Measurements from ENCODE around the gene PCNX3. TPM values are rescaled to one million over a fixed set of nuclear protein-coding genes. Genes with fewer than 3 reads are reported as not detected.

The PCNX3 gene
- total and polyA plus RNA-seq, 3 experiments from 2014 or later, result 8.5 to 53.1 (median 46.4) TPM

DNA sequence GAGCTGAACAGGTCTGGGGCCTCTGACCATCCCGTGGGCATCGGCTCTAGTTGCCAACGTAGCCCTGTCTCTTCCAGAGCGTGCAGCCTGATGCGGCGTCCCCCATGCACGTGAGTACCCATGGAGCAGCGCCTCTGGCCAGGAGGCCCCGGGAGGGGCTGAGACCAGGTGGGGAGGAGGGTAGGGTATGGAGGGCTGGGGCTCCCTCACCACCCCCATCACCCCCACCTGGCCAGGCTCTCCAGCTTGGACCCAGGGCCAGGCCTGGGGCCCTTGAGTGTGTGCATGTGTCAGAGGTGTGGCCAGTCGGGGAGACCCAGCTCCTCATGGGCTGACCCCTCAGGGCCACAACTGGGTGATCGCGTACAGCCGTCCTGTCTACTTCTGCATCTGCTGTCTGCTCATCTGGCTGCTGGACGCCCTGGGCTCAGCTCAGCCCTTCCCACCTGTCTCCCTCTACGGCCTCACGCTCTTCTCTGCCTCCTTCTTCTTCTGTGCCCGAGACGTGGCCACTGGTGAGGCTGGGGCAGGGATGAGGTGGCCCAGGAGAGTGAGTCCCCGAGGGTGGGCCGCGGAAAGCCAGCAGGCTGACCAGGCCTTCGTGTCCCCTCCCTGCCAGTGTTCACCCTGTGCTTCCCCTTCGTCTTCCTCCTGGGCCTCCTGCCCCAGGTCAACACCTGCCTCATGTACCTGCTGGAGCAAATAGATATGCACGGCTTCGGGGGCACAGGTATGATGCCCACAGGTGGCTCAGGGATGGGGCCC, 8.5 kb downstream of the PCNX3 start:
- no peaks in the 10 kb centered on the region for H3K27me3 ChIP-seq (ENCODE audit: insufficient read depth, low read length, poor library complexity, severe bottlenecking)
- Mint-ChIP-seq H3K4me1 (peaks cover 4 to 21% (median 6%) of the 10 kb centered on the region in 3 donors), H3K4me3 (no peak overlapping the region), H3K27ac (peak overlapping the region in 1 of 8 donors; percentile 82), H3K36me3 (peaks cover 0 to 90% (median 3%) of the 10 kb centered on the region in 3 donors), H3K27me3 (no peaks in the 10 kb centered on the region), H3K9me3 (no peaks in the 10 kb centered on the region)
- no peak for DNase-seq
- ChIA-PET CTCF (interaction anchor here (0.9 to 2.0 kb wide), 3 partner anchors 9 to 30 kb away, joined by 3 to 8 read pairs (median 4); partner anchors contain the start of gene PCNX3), POLR2A (interaction anchor here (0.6 kb wide), 2 partner anchors 9 to 26 kb away, joined by 3 to 4 read pairs; no protein-coding TSS in a partner anchor)
- no peak overlapping the region for H3K27ac ChIP-seq (ENCODE audit: low read depth, low read length)
- peaks cover 7% of the 10 kb centered on the region for H3K4me1 ChIP-seq (ENCODE audit: insufficient read depth, low read length)
- H3K36me3 ChIP-seq (ENCODE audit: insufficient read depth, low read length), result peaks cover 36% of the 10 kb centered on the region
- no peaks in the 10 kb centered on the region for H3K9me3 ChIP-seq (ENCODE audit: low read length)
- H3K4me3 ChIP-seq (ENCODE audit: low read length), result no peak overlapping the region

DNA sequence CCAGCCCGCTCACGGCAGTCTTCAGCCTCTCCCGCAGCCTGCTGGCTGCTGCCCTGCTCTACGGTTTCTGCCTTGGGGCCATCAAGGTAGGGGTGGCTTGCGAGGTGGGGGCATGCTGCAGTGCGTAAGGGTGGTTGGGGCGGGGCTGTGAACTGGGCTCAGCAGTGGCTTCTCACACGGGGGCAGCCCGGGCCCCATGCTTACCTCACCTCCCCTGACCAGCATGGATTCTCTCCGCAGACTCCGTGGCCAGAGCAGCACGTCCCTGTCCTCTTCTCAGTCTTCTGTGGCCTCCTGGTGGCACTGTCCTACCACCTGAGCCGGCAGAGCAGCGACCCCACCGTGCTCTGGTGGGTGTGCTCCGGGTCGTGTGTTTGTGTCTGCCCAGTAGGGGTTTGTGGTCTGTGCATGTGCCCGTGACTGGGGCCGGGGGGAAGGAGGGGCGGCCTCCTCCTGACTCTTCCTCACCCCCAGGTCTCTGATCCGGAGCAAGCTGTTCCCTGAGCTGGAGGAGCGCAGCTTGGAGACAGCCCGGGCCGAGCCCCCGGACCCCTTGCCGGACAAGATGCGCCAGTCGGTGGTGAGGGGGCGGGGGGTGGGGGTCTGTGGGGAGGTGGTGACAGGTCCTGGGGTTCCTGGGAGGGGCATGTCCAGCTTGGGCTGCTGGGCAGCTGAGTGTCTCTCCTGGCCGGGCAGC, 9.5 kb downstream of the PCNX3 start:
- POLR2A ChIA-PET, result interaction anchor here (1.0 to 1.3 kb wide), 2 partner anchors 14 to 28 kb away, joined by 3 to 6 read pairs; partner anchors contain the start of gene SIPA1
- Histone ChIP-seq H3K27ac (ENCODE audit: low read depth, low read length) (no peak overlapping the region), H3K4me3 (ENCODE audit: low read length) (no peak overlapping the region), H3K9me3 (ENCODE audit: low read length) (no peaks in the 10 kb centered on the region), H3K27me3 (ENCODE audit: insufficient read depth, low read length, poor library complexity, severe bottlenecking) (no peaks in the 10 kb centered on the region), H3K4me1 (ENCODE audit: insufficient read depth, low read length) (peaks cover 7% of the 10 kb centered on the region), H3K36me3 (ENCODE audit: insufficient read depth, low read length) (peaks cover 46% of the 10 kb centered on the region)
- Mint-ChIP-seq H3K9me3 (no peaks in the 10 kb centered on the region), H3K27ac (peak overlapping the region in 1 of 8 donors; percentile 71), H3K27me3 (no peaks in the 10 kb centered on the region), H3K4me3 (no peak overlapping the region), H3K36me3 (peaks cover 0 to 91% (median 1%) of the 10 kb centered on the region in 3 donors), H3K4me1 (peaks cover 4 to 14% (median 6%) of the 10 kb centered on the region in 3 donors)
- no peak for DNase-seq
- CTCF ChIA-PET, result interaction anchor here (0.8 to 2.4 kb wide), 13 partner anchors 10 to 204 kb away, joined by 3 to 18 read pairs (median 4); partner anchors contain the start of genes KAT5, PCNX3, RELA and SIPA1

DNA sequence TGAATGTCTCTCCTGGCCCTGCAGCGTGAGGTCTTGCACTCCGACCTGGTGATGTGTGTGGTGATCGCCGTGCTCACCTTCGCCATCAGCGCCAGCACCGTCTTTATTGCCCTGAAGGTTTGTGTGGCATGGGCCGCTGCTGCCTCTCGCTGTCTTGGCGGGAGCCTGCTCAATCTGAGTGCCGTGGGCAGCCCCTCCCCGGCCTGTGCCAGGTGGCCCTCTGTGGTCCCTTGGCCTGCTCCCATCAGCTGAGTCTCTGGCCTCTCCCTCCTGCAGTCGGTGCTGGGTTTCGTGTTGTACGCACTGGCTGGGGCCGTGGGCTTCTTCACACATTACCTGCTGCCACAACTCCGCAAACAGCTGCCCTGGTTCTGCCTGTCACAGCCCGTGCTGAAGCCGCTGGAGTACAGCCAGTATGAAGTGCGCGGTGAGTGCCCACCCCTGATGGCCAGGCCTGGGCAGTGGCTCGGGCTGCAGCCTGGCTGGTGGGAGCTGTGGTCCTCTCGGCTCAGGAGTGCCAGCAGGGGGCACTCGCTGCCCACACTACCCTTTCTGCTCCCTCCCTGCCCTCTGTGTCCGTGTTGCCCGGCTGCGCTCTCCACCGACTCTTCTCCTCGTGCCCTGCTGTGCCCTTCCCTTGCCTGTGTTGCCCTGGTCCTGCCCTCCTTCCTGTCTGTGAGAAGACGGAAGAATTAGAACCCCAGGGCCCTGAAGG, 10.2 kb downstream of the PCNX3 start:
- Histone ChIP-seq H3K4me3 (ENCODE audit: low read length) (no peak overlapping the region), H3K4me1 (ENCODE audit: insufficient read depth, low read length) (peaks cover 7% of the 10 kb centered on the region), H3K27ac (ENCODE audit: low read depth, low read length) (no peak overlapping the region), H3K9me3 (ENCODE audit: low read length) (no peaks in the 10 kb centered on the region), H3K36me3 (ENCODE audit: insufficient read depth, low read length) (peaks cover 54% of the 10 kb centered on the region), H3K27me3 (ENCODE audit: insufficient read depth, low read length, poor library complexity, severe bottlenecking) (no peaks in the 10 kb centered on the region)
- peak overlapping the region; percentile 10 to 84 (median 71) for H3K27ac Mint-ChIP-seq
- H3K9me3 Mint-ChIP-seq, result no peaks in the 10 kb centered on the region
- H3K4me3 Mint-ChIP-seq, result no peak overlapping the region
- no peaks in the 10 kb centered on the region for H3K27me3 Mint-ChIP-seq
- POLR2A ChIA-PET, result interaction anchor here (1.0 to 1.3 kb wide), 4 partner anchors 10 to 27 kb away, joined by 3 to 6 read pairs (median 3); partner anchors contain the start of genes PCNX3 and SIPA1
- H3K4me1 Mint-ChIP-seq, result peaks cover 4 to 14% (median 6%) of the 10 kb centered on the region in 3 donors
- CTCF ChIA-PET, result interaction anchor here (0.8 to 2.4 kb wide), 19 partner anchors 10 to 397 kb away, joined by 3 to 18 read pairs (median 4); partner anchors contain the start of genes KAT5, PCNX3, RELA and SIPA1
- DNase-seq, result peak; percentile 48 to 73 (median 57)
- H3K36me3 Mint-ChIP-seq, result peaks cover 0 to 96% (median 1%) of the 10 kb centered on the region in 3 donors

DNA sequence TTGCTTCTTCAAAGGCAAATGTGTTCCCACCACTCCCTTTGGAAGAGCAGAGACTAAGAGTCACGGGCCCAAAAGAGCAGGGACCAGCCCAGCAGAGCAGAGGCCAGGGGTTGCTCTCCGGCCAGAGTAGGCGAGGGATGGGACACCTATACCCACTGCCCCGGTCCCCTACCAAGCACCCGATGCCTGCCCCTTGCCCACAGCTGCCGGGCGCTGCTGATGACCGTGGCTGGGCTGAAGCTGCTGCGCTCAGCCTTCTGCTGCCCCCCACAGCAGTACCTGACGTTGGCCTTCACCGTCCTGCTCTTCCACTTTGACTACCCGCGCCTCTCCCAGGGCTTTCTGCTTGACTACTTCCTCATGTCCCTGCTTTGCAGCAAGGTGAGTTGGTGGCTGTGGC, 11.6 kb downstream of the PCNX3 start:
- H3K9me3 Mint-ChIP-seq, result no peaks in the 10 kb centered on the region
- no peak overlapping the region for H3K4me3 Mint-ChIP-seq
- no peak for DNase-seq
- POLR2A ChIA-PET, result no interaction called here
- Histone ChIP-seq H3K36me3 (ENCODE audit: insufficient read depth, low read length) (peaks cover 50% of the 10 kb centered on the region), H3K27ac (ENCODE audit: low read depth, low read length) (no peak overlapping the region), H3K4me1 (ENCODE audit: insufficient read depth, low read length) (peaks cover 7% of the 10 kb centered on the region), H3K27me3 (ENCODE audit: insufficient read depth, low read length, poor library complexity, severe bottlenecking) (no peaks in the 10 kb centered on the region), H3K9me3 (ENCODE audit: low read length) (no peaks in the 10 kb centered on the region), H3K4me3 (ENCODE audit: low read length) (no peak overlapping the region)
- H3K27me3 Mint-ChIP-seq, result no peaks in the 10 kb centered on the region
- H3K36me3 Mint-ChIP-seq, result peaks cover 0 to 92% (median 0%) of the 10 kb centered on the region in 3 donors
- H3K27ac Mint-ChIP-seq, result peak overlapping the region in 4 of 8 donors; percentile 43 to 72 (median 55)
- CTCF ChIA-PET, result interaction anchor here (1.2 to 2.1 kb wide), 7 partner anchors 11 to 395 kb away, joined by 3 to 18 read pairs (median 5); partner anchors contain the start of genes PCNX3 and SIPA1
- peaks cover 4 to 11% (median 8%) of the 10 kb centered on the region in 3 donors for H3K4me1 Mint-ChIP-seq

DNA sequence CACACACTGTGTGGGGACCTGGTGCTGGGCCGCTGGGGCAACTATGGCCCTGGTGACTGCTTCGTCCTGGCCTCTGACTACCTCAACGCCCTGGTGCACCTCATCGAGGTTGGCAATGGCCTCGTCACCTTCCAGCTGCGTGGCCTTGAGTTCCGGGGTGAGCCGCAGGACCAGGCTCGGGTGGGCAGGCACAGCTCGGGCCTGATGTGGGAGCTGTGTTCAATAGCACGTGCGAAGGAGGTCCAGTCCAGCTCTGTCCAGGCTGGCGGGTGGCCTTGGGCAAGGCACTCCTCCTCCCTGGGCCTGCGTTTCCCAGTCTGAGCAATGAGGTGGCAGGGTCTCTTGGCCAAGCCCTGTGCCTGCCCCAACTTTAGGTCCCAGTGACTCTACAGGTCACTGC, 14.0 kb downstream of the PCNX3 start:
- Mint-ChIP-seq H3K9me3 (no peaks in the 10 kb centered on the region), H3K36me3 (peaks cover 0 to 86% (median 3%) of the 10 kb centered on the region in 3 donors), H3K27me3 (no peaks in the 10 kb centered on the region), H3K4me3 (no peak overlapping the region), H3K4me1 (peaks cover 10 to 21% (median 11%) of the 10 kb centered on the region in 3 donors), H3K27ac (peak overlapping the region in 1 of 8 donors; percentile 11)
- Histone ChIP-seq H3K36me3 (ENCODE audit: insufficient read depth, low read length) (peaks cover 50% of the 10 kb centered on the region), H3K4me3 (ENCODE audit: low read length) (no peak overlapping the region), H3K4me1 (ENCODE audit: insufficient read depth, low read length) (peaks cover 20% of the 10 kb centered on the region), H3K27ac (ENCODE audit: low read depth, low read length) (no peak overlapping the region), H3K27me3 (ENCODE audit: insufficient read depth, low read length, poor library complexity, severe bottlenecking) (no peaks in the 10 kb centered on the region), H3K9me3 (ENCODE audit: low read length) (no peaks in the 10 kb centered on the region)
- no peak for DNase-seq
- ChIA-PET POLR2A (no interaction called here), CTCF (interaction anchor here (3.8 kb wide), 1 partner anchor 11 kb away, joined by 20 read pairs; the partner anchor contains the start of gene SIPA1)

DNA sequence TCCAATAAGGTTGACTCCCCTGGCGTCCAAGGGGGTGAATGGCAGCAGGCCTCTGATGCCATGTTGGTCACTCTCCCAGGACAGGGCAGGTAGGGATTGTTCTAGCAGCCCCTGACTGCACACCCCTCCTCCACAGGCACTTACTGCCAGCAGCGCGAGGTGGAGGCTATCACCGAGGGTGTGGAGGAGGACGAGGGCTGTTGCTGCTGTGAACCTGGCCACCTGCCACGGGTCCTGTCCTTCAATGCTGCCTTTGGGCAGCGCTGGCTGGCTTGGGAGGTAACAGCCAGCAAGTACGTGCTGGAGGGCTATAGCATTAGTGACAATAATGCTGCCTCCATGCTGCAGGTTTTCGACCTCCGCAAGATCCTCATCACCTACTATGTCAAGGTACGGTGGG, 14.6 kb downstream of the PCNX3 start:
- H3K9me3 Mint-ChIP-seq, result no peaks in the 10 kb centered on the region
- H3K27ac Mint-ChIP-seq, result peak overlapping the region in 1 of 8 donors; percentile 46
- DNase-seq, result no peak
- Histone ChIP-seq H3K9me3 (ENCODE audit: low read length) (no peaks in the 10 kb centered on the region), H3K36me3 (ENCODE audit: insufficient read depth, low read length) (peaks cover 56% of the 10 kb centered on the region), H3K27ac (ENCODE audit: low read depth, low read length) (no peak overlapping the region), H3K27me3 (ENCODE audit: insufficient read depth, low read length, poor library complexity, severe bottlenecking) (no peaks in the 10 kb centered on the region), H3K4me3 (ENCODE audit: low read length) (no peak overlapping the region), H3K4me1 (ENCODE audit: insufficient read depth, low read length) (peaks cover 20% of the 10 kb centered on the region)
- no peak overlapping the region for H3K4me3 Mint-ChIP-seq
- POLR2A ChIA-PET, result no interaction called here
- H3K4me1 Mint-ChIP-seq, result peaks cover 10 to 24% (median 11%) of the 10 kb centered on the region in 3 donors
- no peaks in the 10 kb centered on the region for H3K27me3 Mint-ChIP-seq
- peaks cover 0 to 86% (median 3%) of the 10 kb centered on the region in 3 donors for H3K36me3 Mint-ChIP-seq
- CTCF ChIA-PET, result interaction anchor here (3.8 kb wide), 1 partner anchor 10 kb away, joined by 20 read pairs; the partner anchor contains the start of gene SIPA1

DNA sequence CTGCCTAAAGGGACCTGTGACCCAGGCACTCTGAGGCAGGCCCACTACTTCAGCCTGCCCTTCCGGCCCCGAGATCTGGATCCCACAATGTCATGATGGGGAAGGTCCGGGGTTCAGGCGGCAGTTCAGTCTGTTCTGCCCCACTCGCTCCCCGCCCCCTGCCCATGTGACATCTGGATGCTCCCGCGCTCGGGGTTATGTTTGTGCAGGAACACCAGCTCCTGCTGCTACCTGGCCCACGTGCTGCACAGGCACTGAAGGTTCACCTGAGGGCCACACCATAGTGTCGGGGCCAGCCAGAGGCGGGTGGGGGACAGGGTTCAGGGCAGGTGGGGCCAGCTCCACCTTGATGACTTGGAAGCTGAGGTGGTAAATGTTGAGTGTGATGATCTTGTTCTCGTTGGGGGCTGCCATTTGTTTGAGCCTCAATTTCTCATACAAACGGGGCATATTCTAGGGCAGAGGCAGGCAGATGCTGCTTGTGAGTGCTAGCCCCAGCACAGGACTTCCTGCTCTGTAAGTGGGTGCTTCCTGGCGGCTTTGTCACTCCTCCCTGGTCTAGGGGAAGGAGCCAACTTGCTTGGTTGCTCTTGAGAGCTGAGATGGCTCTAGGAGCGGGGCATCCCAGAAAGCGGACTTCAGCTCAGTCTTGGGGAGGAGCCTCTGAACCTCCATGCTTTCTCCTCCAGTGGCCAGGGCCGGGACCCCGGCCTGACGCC, 18.0 kb downstream of the PCNX3 start:
- peak overlapping the region in 5 of 7 donors; percentile 30 to 81 (median 68) for H3K4me3 Mint-ChIP-seq
- no peaks in the 10 kb centered on the region for H3K27me3 ChIP-seq (ENCODE audit: insufficient read depth, low read length, poor library complexity, severe bottlenecking)
- peak overlapping the region; percentile 21 to 98 (median 93) for H3K27ac Mint-ChIP-seq
- peaks cover 0 to 79% (median 3%) of the 10 kb centered on the region in 3 donors for H3K36me3 Mint-ChIP-seq
- no peak overlapping the region for H3K27ac ChIP-seq (ENCODE audit: low read depth, low read length)
- H3K36me3 ChIP-seq (ENCODE audit: insufficient read depth, low read length), result peaks cover 43% of the 10 kb centered on the region
- H3K9me3 Mint-ChIP-seq, result no peaks in the 10 kb centered on the region
- ChIA-PET CTCF (interaction anchor here (0.9 to 1.5 kb wide), 4 partner anchors 10 to 40 kb away, joined by 3 to 5 read pairs (median 3); no protein-coding TSS in a partner anchor), POLR2A (interaction anchor here (1.9 to 2.3 kb wide), 2 partner anchors 11 to 19 kb away, joined by 4 to 10 read pairs; no protein-coding TSS in a partner anchor)
- H3K9me3 ChIP-seq (ENCODE audit: low read length), result no peaks in the 10 kb centered on the region
- no peaks in the 10 kb centered on the region for H3K27me3 Mint-ChIP-seq
- peaks cover 24% of the 10 kb centered on the region for H3K4me1 ChIP-seq (ENCODE audit: insufficient read depth, low read length)
- H3K4me3 ChIP-seq (ENCODE audit: low read length), result no peak overlapping the region
- H3K4me1 Mint-ChIP-seq, result peaks cover 14 to 31% (median 17%) of the 10 kb centered on the region in 3 donors
- peak in 2 of 5 donors; percentile 31 to 36 for DNase-seq

Data from CD8-positive, alpha-beta memory T cell (primary cell).